IPS-18c (cell line): ENCODE data around the gene MYOF.
"Not testable (repeated sequence)": the region's sequence is repeated elsewhere in the genome, so short reads cannot be mapped to it uniquely, and the experiment has no call there.

Source experiments
- H3K4me3 ChIP-seq: 2 replicates; pipeline ENCODE4 v1.7.0; 2013; ENCODE audit warnings: low read depth, mild to moderate bottlenecking, low read length, moderate library complexity; ENCODE audit not compliant: insufficient read depth
- H3K9me3 ChIP-seq: one replicate; pipeline ENCODE4 v1.6.1; 2013; ENCODE audit warnings: mild to moderate bottlenecking, low read length, moderate library complexity; ENCODE audit not compliant: control insufficient read depth, insufficient read depth

The MYOF gene

DNA sequence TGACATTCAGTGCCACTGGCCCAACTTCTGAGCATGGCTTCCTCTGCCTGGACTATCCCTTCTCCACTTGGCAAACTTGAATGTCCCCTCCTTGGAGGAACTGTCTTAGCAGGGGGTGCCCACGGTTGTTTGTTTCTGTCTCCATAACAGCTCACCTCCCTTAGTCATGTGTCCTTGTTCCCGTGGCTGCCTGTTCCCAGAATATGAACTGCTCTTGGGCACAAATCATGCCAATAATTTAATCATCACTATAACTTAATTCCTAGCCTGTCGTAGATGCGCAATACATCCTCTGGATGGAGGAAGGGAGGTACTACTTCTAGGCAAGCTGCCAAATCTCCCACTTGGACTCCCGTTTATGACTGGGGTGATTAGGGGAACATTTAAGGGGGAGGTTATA, 173.1 kb downstream of the MYOF start:
- H3K9me3 ChIP-seq, result peaks cover 2% of the 10 kb centered on the region
- H3K4me3 ChIP-seq, result no peak overlapping the region

DNA sequence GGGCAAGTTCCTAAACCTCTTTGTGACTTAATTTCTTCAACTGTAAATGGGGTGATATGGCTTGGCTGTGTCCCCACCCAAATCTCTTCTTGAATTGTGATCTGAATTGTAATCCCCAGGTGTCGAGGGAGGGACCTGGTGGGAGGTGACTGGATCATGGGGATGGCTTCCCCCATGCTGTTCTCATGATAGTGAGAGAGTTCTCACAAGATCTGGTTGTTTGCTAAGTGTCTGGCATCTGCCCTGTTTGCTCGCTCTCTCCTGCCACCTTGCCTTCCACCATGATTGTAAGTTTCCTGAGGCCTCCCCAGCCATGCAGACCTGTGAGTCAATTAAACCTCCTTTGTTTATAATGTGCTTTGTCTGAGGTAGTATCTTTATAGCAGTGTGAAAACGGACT, 177.0 kb downstream of the MYOF start:
- no peaks in the 10 kb centered on the region for H3K9me3 ChIP-seq
- no peak overlapping the region for H3K4me3 ChIP-seq

DNA sequence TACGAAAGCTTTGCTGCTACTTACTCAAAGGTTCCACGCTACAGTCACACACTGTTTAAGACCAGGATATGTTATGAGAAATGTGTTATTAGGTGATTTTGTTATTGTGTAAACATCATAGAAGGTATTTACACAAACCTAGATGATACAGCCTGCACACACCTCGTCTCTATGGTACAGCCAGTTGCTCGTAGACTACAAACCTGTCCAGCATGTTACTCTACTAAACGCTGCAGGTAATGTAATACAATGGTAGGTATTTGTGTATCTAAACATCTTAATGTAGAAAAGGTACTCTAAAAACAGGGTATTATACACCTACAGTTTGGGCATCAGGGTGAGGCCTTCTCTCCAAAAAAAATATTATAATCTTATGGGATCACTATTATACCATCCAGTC, 181.2 kb downstream of the MYOF start:
- Histone ChIP-seq H3K9me3 (no peaks in the 10 kb centered on the region), H3K4me3 (no peak overlapping the region)

DNA sequence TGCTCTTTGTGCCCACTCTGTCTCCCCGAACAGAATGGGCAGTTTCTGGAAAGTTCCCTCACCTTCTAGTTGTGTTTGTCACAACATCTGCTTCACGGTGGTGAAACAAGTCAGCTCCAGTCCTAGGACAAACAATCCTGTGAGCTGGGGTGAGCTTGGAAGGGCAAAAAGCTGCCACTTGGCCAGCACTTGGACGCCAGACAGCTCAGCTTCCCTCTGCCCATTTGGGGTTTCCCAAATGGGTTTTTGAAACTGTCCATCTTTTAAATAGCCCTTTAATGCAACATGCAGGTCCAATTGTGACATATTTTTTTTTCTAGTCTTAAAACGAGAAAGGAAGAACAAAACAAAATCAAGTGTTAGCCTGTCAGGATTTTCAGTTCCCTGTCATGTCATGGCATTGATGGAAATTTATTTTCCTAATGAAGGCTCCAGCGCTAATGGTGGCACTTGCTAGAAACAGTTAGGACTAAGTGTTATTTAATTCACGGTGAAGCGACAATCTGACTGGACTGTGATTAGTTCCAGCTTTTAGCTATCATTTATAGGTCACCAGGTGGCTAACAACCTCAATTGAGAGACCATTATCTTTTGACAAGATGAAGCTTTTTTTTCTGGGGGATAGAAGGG, 181.7 kb downstream of the MYOF start:
- Histone ChIP-seq H3K9me3 (no peaks in the 10 kb centered on the region), H3K4me3 (no peak overlapping the region)

DNA sequence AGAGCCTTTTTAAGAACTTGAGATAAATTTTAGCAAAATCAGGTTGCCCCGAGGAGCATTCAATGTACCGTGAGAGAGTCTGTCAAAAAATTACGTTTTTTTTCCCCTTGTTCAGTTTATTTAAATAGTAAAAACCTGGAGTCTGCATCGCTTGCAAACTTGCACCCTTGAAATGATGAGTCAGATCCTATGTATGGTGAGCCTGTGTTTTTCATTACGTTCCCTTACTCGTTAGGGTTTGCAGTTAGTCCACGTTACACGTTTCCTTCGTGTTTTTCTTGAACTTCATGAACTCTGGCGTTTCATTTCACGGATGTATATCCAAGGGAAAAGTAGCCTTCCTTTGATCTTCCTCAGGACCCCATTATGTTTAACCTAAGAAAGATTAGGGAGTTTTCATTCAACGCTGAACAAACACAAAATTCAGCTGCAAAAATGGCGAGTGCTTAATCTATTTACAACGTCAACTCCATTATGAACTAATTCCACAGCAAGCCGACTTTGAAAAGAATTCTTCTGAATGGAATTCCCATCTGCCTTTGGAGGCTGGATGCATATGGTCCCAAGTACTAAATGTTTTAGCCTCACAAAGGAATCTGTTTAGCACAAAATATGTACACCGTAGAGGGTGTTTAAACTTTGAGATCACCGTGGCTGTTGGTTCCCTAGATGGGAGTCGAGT, 182.4 kb downstream of the MYOF start:
- H3K9me3 ChIP-seq, result no peaks in the 10 kb centered on the region
- no peak overlapping the region for H3K4me3 ChIP-seq

DNA sequence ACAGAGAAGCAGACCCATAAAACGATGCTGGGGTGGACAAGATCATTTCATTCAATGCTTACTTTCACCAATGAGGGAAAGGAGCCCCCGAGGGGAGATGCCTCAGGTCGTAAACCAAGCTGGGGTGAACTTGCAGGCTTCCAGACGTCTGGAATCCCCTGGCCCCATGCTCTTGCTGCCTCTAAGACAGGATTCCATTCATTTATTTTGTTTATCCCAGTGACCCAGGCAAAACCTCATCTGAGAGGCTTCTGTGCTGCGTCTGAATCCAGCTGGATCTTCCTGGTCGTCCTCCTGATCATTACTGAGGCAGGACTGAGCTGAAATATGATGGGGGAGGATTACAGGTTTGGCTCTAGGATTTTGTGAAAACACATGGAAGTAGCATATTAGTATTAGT, 182.9 kb downstream of the MYOF start:
- no peaks in the 10 kb centered on the region for H3K9me3 ChIP-seq
- no peak overlapping the region for H3K4me3 ChIP-seq

DNA sequence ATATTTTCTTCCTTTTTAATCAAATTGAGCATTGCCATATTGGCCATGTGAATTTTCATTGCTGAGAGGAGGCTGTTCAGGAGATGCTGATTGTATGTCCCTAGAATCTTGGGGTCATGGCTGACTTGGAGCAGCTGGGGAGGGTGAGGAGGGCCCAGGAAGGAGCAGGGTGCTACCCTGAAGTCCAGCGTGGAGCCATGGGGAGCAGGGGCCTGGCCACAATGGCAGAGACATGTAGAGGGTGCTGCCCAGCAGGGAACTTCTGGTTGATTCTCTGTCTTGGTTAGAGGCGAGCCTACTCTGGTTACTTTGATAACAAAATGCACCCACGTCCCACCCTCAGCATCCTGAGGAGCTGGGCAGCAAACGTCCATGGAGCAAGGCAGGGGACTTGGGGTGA, 186.0 kb downstream of the MYOF start:
- H3K9me3 ChIP-seq, result no peaks in the 10 kb centered on the region

DNA sequence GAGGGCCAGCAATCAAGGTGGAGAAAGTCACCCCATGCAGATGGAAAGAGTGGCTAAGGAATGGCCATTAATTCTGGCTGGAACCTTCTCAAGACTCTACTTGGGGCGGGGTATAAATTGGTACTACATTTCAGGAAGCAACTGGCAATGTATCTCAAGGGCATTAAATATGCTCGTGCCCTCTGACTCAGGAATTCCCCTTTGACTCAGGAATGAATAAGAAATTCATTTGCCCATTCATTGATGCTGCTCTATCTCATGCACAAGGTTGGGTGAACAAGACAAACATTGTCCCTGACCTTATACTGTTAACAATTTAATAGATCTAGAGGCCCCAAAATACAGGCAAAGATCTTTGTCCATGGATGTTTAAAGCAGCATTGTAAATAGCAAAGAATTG, 188.1 kb downstream of the MYOF start:
- no peaks in the 10 kb centered on the region for H3K9me3 ChIP-seq
- H3K4me3 ChIP-seq, result no peak overlapping the region

More for the DNA sequence above, 186.0 kb downstream of the MYOF start:
- H3K4me3 ChIP-seq, result no peak overlapping the region

DNA sequence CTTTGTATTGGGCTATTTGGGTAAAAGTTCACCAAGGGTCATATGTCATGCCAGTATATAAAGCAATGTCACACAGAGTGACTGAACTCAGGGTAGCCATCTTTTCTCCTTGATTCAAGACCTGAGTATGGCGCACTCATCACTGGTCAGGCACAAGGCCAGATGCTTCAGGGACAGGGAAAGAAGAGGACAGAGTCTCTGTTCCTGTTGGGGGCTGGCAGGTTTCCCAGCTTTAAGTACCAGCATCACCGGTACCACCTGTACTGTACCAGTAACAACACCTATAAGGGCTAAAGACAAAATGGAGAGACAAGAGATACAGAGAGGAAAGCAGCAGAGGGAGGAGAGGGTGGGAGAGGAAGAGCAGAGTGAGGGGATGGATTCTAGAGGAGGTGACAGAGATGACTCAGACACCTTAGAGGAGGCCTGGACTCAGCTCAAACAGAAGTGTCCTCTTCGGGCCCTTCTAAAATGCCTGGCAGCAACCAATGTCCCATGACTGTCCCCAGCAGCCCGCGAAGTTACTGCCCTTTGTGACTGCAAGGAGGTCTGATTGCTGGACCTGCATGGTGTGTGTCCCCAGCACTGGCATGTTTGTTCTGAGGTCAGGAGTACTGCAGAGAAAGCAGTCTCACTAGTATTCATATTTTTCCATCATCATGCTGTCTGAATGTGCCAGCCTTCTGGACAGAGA, 191.3 kb downstream of the MYOF start:
- no peaks in the 10 kb centered on the region for H3K9me3 ChIP-seq
- no peak overlapping the region for H3K4me3 ChIP-seq

DNA sequence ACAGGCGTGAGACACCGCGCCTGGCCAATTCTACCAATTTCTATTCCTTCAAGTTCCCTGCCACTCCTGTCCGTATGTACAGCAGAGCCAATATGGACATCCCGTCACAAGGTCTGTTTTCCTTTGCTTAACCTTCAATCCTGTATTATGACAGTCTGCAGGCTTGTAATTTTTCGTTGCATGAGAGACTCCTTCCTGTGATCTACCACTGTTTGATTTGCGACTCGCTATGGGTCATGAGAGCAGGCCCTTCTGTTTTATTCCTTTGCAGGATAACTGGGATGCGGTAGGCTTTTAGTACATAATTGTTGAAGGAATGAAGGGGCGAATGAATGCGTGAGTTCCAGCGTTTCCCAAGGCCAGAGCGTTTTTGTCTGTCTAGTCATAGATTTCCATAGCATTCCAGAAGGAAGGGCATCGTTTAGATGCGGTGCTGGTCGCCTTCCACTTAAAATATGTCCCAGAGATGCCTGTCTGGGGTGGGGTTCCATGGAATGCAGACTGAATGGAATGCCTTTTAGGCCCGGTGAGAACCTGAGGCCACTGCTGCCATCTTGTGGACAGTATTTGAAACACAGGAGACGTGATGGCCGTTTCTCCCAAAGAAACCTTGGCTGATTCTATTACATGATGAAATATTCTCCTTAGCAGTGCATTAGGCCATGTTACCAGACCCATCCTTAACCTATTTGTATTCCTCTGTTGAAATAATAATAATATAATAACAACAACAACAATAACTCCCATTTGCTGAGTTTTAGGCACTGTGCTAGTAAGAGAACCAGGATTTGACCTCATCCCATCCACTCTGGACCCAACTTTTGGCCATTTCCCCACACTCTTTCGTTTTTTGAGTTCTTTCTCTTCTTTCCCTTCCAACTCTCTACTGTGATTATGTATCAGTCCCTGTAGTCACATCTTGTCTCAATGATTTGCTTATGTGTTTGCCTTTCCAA, 193.2 kb downstream of the MYOF start:
- H3K4me3 ChIP-seq, result no peak overlapping the region
- no peaks in the 10 kb centered on the region for H3K9me3 ChIP-seq

DNA sequence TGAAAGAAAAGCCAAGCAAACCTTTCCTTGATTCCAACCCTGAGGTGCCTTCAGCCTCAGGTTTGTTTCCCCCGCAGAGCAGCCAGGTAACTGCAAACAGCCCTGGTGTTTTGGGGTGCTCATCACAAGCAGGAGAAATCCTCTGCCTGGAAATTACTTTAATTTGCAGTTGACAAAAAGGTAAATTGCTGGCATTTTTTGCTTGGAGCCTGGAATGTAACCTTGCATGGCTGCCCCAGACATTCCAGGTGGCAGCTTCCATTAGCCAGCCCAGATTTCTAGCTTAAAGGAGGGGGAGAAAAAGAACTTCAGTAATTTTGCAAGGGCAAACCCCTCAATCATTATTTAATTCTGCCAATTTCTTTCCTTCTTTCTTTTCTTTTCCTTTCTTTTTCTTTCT, 194.4 kb downstream of the MYOF start:
- H3K4me3 ChIP-seq, result no peak overlapping the region
- no peaks in the 10 kb centered on the region for H3K9me3 ChIP-seq

DNA sequence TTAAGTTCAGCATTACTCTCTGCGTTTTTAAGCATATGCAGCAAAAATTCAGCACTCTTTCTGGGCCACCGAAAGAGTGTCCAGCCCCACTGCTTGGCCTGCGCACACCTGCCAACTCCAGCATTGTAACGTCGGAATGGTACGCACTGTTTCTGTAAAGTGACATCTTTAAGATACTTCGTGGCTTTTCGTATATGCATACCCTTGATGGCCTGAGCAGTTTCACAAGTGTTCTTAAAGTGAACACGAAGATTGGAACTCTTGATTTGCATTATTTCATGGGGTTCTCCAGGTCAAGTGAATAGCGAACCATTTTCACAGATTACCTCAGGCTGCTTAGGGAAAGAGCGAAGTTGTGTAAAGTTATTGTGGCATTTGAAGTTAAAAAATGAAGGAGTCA, 197.9 kb downstream of the MYOF start:
- H3K4me3 ChIP-seq, H3K9me3 ChIP-seq: not testable (repeated sequence)

DNA sequence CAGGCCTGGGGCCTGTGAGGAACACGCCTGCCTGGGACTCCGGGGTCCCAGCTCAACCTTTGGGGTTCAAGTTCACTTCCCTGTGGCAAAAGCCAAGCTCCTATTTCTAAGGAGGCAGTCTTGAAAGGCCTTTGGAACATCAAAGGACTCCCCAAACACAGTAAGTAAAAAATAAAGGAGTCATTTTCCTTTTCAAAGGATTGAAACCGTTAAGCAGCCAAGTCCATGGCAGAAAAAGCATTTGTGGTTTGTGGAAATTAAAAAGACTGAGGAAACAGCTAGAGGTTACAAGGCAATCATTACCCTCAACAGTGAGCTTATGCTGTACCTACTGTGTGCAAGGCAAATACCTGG, 200.8 kb downstream of the MYOF start:
- H3K9me3 ChIP-seq, result peaks cover 3% of the 10 kb centered on the region
- H3K4me3 ChIP-seq, result no peak overlapping the region

DNA sequence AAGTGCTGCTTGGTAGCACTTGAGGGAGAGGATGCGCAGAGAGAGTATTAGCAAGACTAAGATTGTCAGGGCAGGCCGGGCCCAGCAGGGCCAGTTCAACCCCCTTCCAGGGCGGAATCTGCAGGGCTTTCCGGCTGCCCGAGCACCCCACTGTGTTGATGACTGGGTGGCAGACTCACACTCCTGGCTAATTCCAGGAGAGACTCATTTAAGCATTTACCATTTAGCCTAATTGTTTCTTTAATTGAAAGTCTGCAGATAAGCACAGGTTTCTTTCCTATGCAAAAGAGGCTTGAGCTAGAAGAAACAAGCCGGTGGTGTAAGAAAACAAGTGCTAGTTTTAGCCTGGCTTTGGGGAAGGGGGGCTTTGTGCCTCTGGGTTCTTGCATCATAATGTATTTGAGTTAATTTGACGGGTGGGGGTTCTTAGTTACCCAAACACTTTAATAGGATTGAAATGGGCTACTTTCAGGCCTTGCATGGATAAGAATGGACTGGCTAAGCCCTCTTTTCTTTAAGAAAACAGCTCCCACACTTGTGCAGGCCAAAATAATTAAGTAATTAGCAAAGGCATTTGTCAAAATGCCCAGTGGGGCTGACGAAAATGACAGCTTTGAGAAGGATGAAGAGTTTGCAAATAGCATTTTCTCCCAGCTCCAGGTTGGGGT, 201.3 kb downstream of the MYOF start:
- H3K4me3 ChIP-seq, result no peak overlapping the region
- peaks cover 3% of the 10 kb centered on the region for H3K9me3 ChIP-seq

DNA sequence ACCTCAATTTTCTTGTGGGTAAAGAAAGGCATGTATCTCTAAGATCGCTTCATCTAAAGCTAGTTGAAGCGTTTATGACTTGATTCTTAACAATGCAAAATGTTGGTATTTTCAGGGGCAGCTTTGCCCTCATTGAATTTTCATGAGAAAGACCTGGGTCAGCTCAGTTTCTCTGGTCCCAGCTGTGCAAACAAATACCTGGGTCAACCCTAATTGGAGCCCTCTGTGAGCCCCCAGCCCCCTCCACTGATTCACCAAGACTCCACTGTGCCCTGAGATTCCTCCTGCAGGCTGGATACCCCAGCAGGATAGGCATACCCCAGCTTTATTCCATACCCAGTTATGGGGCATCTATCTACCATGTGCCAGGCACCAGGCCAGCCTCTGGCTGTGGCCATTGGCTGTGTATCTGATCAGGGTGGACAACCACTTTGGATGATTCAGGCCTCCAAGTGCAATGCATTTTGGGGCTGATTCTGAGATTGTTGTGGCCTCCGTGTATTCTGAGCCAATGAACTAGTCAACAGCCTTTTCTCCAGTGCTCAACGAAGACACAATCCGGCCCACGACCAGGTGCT, 201.9 kb downstream of the MYOF start:
- Histone ChIP-seq H3K4me3 (no peak overlapping the region), H3K9me3 (peaks cover 3% of the 10 kb centered on the region)

DNA sequence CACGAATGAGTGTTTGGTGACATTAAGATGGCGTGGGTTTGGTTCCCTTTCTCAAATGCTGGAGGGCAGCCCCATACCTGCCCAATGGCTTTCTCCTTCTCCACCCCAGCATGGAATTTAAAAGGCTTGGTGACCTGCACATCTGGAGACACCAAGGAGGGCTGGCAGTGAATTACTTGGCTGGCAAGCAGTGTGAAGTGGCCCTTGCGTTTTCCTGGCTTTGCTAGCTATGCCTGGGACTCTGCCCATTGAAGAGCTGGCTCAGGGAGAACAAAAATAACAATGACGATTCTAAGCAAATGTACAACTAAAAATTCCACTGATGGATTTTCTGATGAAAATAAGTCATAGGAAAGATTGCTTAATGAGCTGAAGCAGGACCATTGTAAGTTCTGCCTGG, 204.8 kb downstream of the MYOF start:
- Histone ChIP-seq H3K9me3 (peaks cover 3% of the 10 kb centered on the region), H3K4me3 (no peak overlapping the region)

DNA sequence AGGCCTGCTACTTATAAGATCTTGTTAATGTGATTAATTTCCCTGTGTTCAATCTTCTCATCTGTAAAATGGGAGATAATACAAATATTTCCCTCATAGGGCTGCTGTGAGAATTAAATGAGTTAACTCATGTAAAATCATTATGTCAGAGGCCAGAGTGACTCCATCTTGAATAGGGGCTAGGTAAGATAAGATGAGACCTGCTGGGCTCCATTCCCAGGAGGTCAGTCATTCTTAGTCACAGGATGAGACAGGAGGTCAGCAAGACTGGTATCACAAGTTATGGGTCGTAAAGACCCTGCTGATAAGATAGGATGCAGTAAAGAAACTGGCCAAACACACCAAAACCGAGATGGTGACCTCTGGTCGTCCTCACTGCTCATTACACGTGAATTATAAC, 207.7 kb downstream of the MYOF start:
- Histone ChIP-seq H3K9me3 (no peaks in the 10 kb centered on the region), H3K4me3 (no peak overlapping the region)
